ENCODE results near the gene FSTL5.

FSTL5 gene

GRCh38 chr4:161937596-161937995 lies 226.2 kb downstream of the FSTL5 start:
- no peak for DNase-seq (ENCODE audit: low read depth, low spot score)

- DNase-seq (ENCODE audit: low read depth, low spot score): no peak
Measured at GRCh38 chr4:161936625-161937550, 226.9 kb downstream of the FSTL5 start.

GRCh38 chr4:161931089-161931488 lies 232.7 kb downstream of the FSTL5 start:
- DNase-seq (ENCODE audit: low read depth, low spot score): no peak

GRCh38 chr4:161929956-161930355 lies 233.8 kb downstream of the FSTL5 start:
- no peak for DNase-seq (ENCODE audit: low read depth, low spot score)

GRCh38 chr4:161926033-161926828 lies 237.6 kb downstream of the FSTL5 start:
- no peak for DNase-seq (ENCODE audit: low read depth, low spot score)

- no peak for DNase-seq (ENCODE audit: low read depth, low spot score)
Measured at GRCh38 chr4:161920304-161921052, 243.3 kb downstream of the FSTL5 start.

GRCh38 chr4:161919442-161920220 lies 244.2 kb downstream of the FSTL5 start:
- no peak for DNase-seq (ENCODE audit: low read depth, low spot score)

GRCh38 chr4:161916035-161916434 lies 247.8 kb downstream of the FSTL5 start:
- DNase-seq (ENCODE audit: low read depth, low spot score): no peak

GRCh38 chr4:161907590-161907955 lies 256.2 kb downstream of the FSTL5 start:
- no peak for DNase-seq (ENCODE audit: low read depth, low spot score)

GRCh38 chr4:161906836-161907589 lies 256.8 kb downstream of the FSTL5 start:
- DNase-seq (ENCODE audit: low read depth, low spot score): no peak

GRCh38 chr4:161900110-161900509 lies 263.7 kb downstream of the FSTL5 start:
- DNase-seq (ENCODE audit: low read depth, low spot score): no peak

- DNase-seq (ENCODE audit: low read depth, low spot score): no peak
Measured at GRCh38 chr4:161894493-161895167, 269.2 kb downstream of the FSTL5 start.

- DNase-seq (ENCODE audit: low read depth, low spot score): no peak
Measured at GRCh38 chr4:161894014-161894413, 269.8 kb downstream of the FSTL5 start.

GRCh38 chr4:161893566-161893965 lies 270.2 kb downstream of the FSTL5 start:
- DNase-seq (ENCODE audit: low read depth, low spot score): no peak

GRCh38 chr4:161892951-161893350 lies 270.8 kb downstream of the FSTL5 start:
- DNase-seq (ENCODE audit: low read depth, low spot score): no peak

- DNase-seq (ENCODE audit: low read depth, low spot score): no peak
Measured at GRCh38 chr4:161883157-161883556, 280.6 kb downstream of the FSTL5 start.

GRCh38 chr4:161881370-161881769 lies 282.4 kb downstream of the FSTL5 start:
- DNase-seq (ENCODE audit: low read depth, low spot score): no peak

- DNase-seq (ENCODE audit: low read depth, low spot score): no peak
Measured at GRCh38 chr4:161869511-161869910, 294.3 kb downstream of the FSTL5 start.

GRCh38 chr4:161856711-161857326 lies 307.0 kb downstream of the FSTL5 start:
- no peak for DNase-seq (ENCODE audit: low read depth, low spot score)

All from iPS DF 19.7 (cell line).